Measurements from ENCODE around the gene NOX1. TPM values are rescaled to one million over a fixed set of nuclear protein-coding genes. Genes with fewer than 3 reads are reported as not detected.

Gene NOX1
- polyA plus RNA-seq (2013, experiment 1 of 2): not detected
- not detected for polyA plus RNA-seq (2013, experiment 2 of 2)

DNA sequence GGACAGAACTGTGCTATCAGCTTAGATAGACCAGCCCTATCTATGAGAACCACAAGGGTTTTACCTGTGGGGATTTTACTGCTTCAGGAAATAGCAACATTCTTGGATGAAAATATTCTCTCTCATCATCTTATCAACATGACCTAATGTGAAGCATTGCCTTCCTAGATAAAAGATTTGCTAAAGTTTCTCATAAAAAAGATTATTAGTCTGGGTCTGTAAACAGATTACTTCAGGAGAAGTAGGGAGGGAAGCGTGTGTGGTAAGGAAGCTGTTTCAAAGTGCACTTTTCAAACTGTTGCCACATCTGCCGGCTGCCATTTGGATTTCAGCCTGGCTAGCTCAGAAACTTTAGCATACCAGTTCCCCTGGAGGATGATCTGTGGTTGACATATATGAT is at the start of gene NOX1:
Gene NOX1 (minus strand): TSS at position 35 of the 400 bp plus-strand sequence. CDS start 220 bp downstream, outside the sequence.
- WGBS: 77% methylated on average over 2 of the region's 2 CpGs

DNA sequence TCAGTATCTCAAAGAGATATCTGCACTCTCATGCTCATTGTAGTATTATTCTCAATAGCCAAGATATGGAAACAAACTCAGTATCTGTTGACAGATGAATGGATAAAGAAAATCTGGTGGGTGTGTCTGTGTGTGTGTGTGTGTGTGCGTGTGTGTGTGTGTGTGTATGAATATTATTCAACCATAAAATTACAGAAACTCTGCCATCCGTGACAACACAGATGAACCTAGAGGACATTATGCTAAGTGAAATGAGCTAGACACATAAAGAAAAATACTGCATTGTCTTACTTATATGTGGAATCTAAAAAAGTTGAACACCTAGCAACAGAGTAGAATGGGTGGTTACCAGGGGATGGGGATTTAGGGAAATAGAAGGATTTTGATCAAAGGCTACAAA is 41.4 kb upstream of the NOX1 start:
- no peaks in the 10 kb centered on the region for H3K27me3 ChIP-seq (ENCODE audit: insufficient read depth, low read length)
- 100% methylated on average over 1 of the region's 2 CpGs for WGBS
- no peak overlapping the region for H3K9ac ChIP-seq (ENCODE audit: low read depth, low read length)
- no peak overlapping the region for H3K27ac ChIP-seq (ENCODE audit: low read depth, low read length)
- no peaks in the 10 kb centered on the region for H3K4me1 ChIP-seq (ENCODE audit: insufficient read depth, low read length)
- no peak overlapping the region for H3K4me3 ChIP-seq (ENCODE audit: low read length)
- H3K9me3 ChIP-seq (ENCODE audit: insufficient read depth, low read depth, low read length): no peaks in the 10 kb centered on the region
- H3K36me3 ChIP-seq (ENCODE audit: insufficient read depth, low read length): no peaks in the 10 kb centered on the region

More for the DNA sequence above, at the start of gene NOX1:
- no peaks in the 10 kb centered on the region for H3K36me3 ChIP-seq (ENCODE audit: insufficient read depth, low read length)
- no peak within 1 kb of the TSS for H3K4me3 ChIP-seq (ENCODE audit: low read length)
- no peak within 1 kb of the TSS for H3K9ac ChIP-seq (ENCODE audit: low read depth, low read length)
- no peaks in the 10 kb centered on the region for H3K27me3 ChIP-seq (ENCODE audit: insufficient read depth, low read length)
- no peaks in the 10 kb centered on the region for H3K9me3 ChIP-seq (ENCODE audit: insufficient read depth, low read depth, low read length)
- no peaks in the 10 kb centered on the region for H3K4me1 ChIP-seq (ENCODE audit: insufficient read depth, low read length)
- H3K27ac ChIP-seq (ENCODE audit: low read depth, low read length): no peak within 1 kb of the TSS

DNA sequence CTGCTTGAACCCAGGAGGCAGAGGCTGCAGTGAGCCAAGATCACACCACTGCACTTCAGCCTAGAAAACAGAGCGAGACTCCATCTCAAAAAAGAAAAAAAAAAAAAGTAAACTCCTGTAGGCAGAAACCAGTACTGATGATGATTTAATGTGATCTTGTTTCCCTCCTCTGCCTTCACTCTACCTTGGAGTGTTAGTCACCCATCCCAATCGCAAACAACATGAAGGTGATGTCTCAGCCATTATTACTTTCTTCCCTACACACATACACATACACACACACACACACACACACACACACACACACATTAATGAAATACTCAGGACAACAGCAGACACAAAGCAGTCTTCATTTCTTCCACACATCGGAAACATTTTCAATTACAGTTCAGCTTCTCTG is 39.0 kb upstream of the NOX1 start:
- H3K27me3 ChIP-seq (ENCODE audit: insufficient read depth, low read length): no peaks in the 10 kb centered on the region
- no peaks in the 10 kb centered on the region for H3K36me3 ChIP-seq (ENCODE audit: insufficient read depth, low read length)
- H3K4me3 ChIP-seq (ENCODE audit: low read length): no peak overlapping the region
- 100% methylated on average over 2 of the region's 3 CpGs for WGBS
- no peaks in the 10 kb centered on the region for H3K4me1 ChIP-seq (ENCODE audit: insufficient read depth, low read length)
- H3K9me3 ChIP-seq (ENCODE audit: insufficient read depth, low read depth, low read length): no peaks in the 10 kb centered on the region
- no peak overlapping the region for H3K9ac ChIP-seq (ENCODE audit: low read depth, low read length)
- no peak overlapping the region for H3K27ac ChIP-seq (ENCODE audit: low read depth, low read length)

DNA sequence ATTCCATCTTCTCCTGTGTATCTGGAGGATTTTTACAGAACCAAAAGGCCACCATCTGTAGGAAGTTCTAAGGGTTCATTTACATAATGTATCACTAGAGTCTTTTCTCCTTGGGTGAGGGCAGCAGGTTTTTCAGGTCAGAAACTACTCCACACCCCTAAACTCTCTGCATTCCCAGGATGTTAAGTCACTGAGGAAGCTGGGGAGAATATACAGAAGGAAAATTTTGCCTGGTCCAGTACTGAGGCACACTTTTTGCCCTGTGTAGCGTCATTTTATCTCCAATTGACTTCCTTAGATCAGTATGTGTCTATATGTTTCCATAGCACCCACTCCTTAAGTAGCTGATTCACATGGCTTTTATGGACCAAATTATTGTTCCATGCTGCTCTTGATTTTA is 37.6 kb upstream of the NOX1 start:
- H3K4me3 ChIP-seq (ENCODE audit: low read length): no peak overlapping the region
- no peak overlapping the region for H3K27ac ChIP-seq (ENCODE audit: low read depth, low read length)
- H3K9ac ChIP-seq (ENCODE audit: low read depth, low read length): no peak overlapping the region
- no peaks in the 10 kb centered on the region for H3K9me3 ChIP-seq (ENCODE audit: insufficient read depth, low read depth, low read length)
- H3K4me1 ChIP-seq (ENCODE audit: insufficient read depth, low read length): no peaks in the 10 kb centered on the region
- no peaks in the 10 kb centered on the region for H3K36me3 ChIP-seq (ENCODE audit: insufficient read depth, low read length)
- no peaks in the 10 kb centered on the region for H3K27me3 ChIP-seq (ENCODE audit: insufficient read depth, low read length)
- 100% methylated on average over 1 of the region's 1 CpG for WGBS

DNA sequence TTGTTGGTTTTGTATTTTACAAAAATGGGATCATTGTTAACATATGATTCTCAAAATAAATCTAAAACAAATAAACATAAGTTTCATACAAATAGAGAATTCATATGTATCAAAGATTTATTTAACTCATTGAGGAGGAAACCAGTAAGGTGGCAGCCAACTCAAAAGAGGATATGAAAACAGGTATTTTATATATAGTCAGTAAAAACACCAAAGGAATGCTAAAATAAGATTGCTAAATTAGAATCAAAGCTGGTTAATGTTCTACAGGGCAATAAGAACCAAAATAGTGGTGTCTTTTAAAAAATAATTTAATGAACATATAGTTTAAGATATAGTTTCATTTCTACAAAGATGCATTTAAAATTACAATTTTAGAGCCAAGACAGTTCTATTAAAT is 31.5 kb upstream of the NOX1 start:
- H3K4me3 ChIP-seq (ENCODE audit: low read length): no peak overlapping the region
- no peak overlapping the region for H3K27ac ChIP-seq (ENCODE audit: low read depth, low read length)
- H3K9me3 ChIP-seq (ENCODE audit: insufficient read depth, low read depth, low read length): no peaks in the 10 kb centered on the region
- no peaks in the 10 kb centered on the region for H3K27me3 ChIP-seq (ENCODE audit: insufficient read depth, low read length)
- no peaks in the 10 kb centered on the region for H3K4me1 ChIP-seq (ENCODE audit: insufficient read depth, low read length)
- no peak overlapping the region for H3K9ac ChIP-seq (ENCODE audit: low read depth, low read length)
- H3K36me3 ChIP-seq (ENCODE audit: insufficient read depth, low read length): no peaks in the 10 kb centered on the region

DNA sequence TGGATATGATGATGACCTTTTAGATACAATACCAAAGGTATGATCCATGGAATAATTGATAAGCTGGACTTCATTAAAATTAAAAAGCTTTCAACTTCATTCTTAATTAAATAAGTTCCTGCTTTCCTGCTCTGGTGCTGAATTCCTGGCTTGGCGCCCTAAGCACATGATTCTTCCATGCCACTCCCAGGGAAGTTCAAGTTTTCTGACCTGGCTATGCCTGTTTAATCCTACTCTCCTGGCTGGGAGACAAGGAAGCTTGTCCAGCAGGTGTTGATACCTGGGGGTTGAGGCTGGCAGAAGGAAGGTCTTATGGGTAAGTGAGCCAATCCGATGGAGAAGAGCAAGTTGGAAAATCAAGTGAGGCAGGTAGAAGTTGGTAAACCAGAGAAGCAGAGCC is 30.3 kb upstream of the NOX1 start:
- H3K36me3 ChIP-seq (ENCODE audit: insufficient read depth, low read length): no peaks in the 10 kb centered on the region
- 94% methylated on average over 2 of the region's 2 CpGs for WGBS

DNA sequence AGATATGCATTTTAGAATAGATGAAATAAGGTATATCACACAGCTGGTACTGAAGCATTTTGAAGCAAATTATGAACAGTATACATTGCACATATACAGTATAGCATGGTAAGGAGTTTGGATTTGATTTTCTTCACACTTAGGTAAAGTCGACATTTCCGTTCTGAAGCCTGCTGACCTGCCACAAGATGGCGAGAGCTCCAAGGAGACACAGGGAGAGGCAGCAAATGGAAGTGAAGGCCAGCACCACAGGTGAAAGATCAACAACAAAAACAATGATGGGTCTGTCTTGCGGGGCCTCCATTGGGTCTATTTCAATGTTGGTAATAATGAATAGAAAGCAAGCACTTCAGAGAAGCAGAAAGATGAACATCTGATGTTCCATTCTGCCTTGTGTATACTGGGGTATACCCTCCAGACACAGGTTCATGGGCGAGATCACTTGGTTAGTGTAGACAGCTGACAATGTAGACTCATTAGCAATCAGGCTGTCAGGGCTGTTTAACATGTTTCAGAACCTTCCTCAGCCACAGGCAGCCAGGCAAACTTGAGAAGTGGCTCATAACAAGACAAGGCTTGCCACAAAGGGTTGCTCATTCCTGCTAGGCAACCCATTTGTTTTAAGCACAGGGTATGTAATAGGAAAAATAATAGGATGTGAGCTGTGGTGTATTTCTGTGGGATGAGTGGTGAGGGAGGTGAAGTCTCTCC is 21.4 kb upstream of the NOX1 start:
- Histone ChIP-seq H3K4me1 (ENCODE audit: insufficient read depth, low read length) (0 out of 2 replicates have a peak, but pooled peaks cover 4% of the 10 kb centered on the region), H3K27ac (ENCODE audit: low read depth, low read length) (no peak overlapping the region), H3K9ac (ENCODE audit: low read depth, low read length) (no peak overlapping the region), H3K36me3 (ENCODE audit: insufficient read depth, low read length) (no peaks in the 10 kb centered on the region), H3K9me3 (ENCODE audit: insufficient read depth, low read depth, low read length) (no peaks in the 10 kb centered on the region), H3K4me3 (ENCODE audit: low read length) (no peak overlapping the region), H3K27me3 (ENCODE audit: insufficient read depth, low read length) (no peaks in the 10 kb centered on the region)
- 27% methylated on average over 5 of the region's 5 CpGs for WGBS

More for the DNA sequence above, 30.3 kb upstream of the NOX1 start:
- Histone ChIP-seq H3K4me1 (ENCODE audit: insufficient read depth, low read length) (no peaks in the 10 kb centered on the region), H3K9ac (ENCODE audit: low read depth, low read length) (no peak overlapping the region), H3K27ac (ENCODE audit: low read depth, low read length) (no peak overlapping the region), H3K4me3 (ENCODE audit: low read length) (no peak overlapping the region), H3K27me3 (ENCODE audit: insufficient read depth, low read length) (no peaks in the 10 kb centered on the region), H3K9me3 (ENCODE audit: insufficient read depth, low read depth, low read length) (no peaks in the 10 kb centered on the region)

DNA sequence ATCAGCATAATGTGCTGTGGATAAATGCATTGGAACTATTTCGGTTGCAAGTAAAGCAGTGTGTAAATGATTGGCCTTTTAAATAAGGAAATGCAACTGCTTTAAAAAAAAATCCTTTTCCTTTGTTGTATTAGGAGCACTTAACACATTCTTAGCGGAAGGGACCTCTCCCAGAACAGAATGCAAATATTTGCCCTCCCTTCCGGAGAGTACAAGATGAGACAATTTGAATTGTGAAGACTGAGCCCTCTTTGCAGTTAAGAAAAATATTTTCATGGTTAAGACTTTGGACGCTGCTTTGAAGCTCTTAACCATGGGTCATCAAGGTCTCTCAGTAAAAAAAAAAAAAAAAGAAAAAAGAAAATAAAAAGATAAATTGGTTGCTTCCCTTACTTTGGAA is 9.5 kb upstream of the NOX1 start:
- Histone ChIP-seq H3K9me3 (ENCODE audit: insufficient read depth, low read depth, low read length) (no peaks in the 10 kb centered on the region), H3K9ac (ENCODE audit: low read depth, low read length) (no peak overlapping the region), H3K27me3 (ENCODE audit: insufficient read depth, low read length) (no peaks in the 10 kb centered on the region), H3K36me3 (ENCODE audit: insufficient read depth, low read length) (no peaks in the 10 kb centered on the region), H3K27ac (ENCODE audit: low read depth, low read length) (no peak overlapping the region), H3K4me1 (ENCODE audit: insufficient read depth, low read length) (no peaks in the 10 kb centered on the region), H3K4me3 (ENCODE audit: low read length) (no peak overlapping the region)
- WGBS: 34% methylated on average over 2 of the region's 4 CpGs

DNA sequence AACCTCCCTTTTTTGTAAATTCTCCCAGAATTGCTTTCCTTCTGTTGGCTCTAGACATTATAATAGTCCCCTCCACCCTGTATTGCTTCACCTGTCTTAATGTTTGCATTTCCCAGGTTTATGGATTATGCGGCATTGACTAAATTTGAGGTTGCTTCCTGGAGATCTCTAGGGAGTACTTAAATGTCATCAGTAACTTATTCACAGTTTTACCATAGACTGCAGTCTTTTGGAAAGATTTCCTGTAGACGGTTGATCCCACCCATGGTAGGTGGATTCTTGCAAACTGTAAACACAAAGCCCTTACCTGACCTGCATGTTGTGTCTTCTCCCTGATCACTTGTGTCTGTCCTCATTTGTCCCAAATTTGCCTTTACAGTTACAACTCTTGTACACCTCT is 6.2 kb upstream of the NOX1 start:
- no peak overlapping the region for H3K9ac ChIP-seq (ENCODE audit: low read depth, low read length)
- H3K4me3 ChIP-seq (ENCODE audit: low read length): no peak overlapping the region
- H3K4me1 ChIP-seq (ENCODE audit: insufficient read depth, low read length): no peaks in the 10 kb centered on the region
- no peaks in the 10 kb centered on the region for H3K9me3 ChIP-seq (ENCODE audit: insufficient read depth, low read depth, low read length)
- no peak overlapping the region for H3K27ac ChIP-seq (ENCODE audit: low read depth, low read length)
- H3K36me3 ChIP-seq (ENCODE audit: insufficient read depth, low read length): no peaks in the 10 kb centered on the region
- no peaks in the 10 kb centered on the region for H3K27me3 ChIP-seq (ENCODE audit: insufficient read depth, low read length)
- 89% methylated on average over 1 of the region's 2 CpGs for WGBS

DNA sequence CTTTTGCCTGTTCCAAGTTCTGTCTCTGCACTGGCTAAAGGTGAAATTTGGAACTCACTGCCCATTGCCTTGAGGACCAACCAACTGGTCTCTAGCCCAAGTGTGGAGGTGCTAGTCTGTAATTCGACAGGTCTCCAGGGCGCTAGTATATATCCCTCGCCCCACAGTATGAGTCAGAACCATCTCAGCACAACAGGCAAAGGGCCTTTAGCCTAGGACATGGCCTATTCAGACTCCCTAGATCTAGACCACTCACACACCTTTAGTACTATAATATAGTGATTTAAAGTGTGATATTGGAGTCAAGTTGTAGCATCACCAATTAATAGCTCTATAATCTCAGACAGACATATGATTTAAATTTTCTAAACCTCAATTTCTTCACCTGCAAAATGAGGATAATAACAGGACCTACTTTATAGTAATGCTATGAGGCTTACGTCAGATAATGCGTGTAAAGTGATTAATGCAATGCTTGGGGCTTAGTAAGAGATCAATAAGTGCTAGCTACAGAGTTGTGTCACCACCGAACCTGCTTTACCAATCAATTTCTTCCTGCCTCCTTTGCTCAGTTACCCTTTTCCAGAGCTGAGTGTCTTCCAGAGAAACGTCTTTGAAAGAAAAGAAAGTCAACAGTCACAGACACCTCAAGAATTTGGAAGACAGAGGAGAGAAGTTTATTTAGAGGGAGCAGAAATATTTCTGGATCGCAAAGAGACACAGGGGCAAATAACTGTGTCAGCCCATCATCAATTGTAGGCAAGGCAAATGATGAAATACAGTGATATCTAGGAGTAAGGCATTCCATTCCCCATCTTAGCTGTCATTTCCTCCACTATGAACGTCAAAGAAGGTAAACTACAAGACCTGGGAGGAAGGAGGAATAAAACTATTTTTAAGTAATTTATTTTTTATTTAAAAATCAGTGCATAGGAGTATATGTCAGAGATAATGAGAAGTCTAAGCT is 2.3 kb downstream of the NOX1 start:
- 89% methylated on average over 8 of the region's 9 CpGs for WGBS
- Histone ChIP-seq H3K4me1 (ENCODE audit: insufficient read depth, low read length) (no peaks in the 10 kb centered on the region), H3K36me3 (ENCODE audit: insufficient read depth, low read length) (no peaks in the 10 kb centered on the region), H3K27ac (ENCODE audit: low read depth, low read length) (no peak overlapping the region), H3K9ac (ENCODE audit: low read depth, low read length) (no peak overlapping the region), H3K9me3 (ENCODE audit: insufficient read depth, low read depth, low read length) (no peaks in the 10 kb centered on the region), H3K27me3 (ENCODE audit: insufficient read depth, low read length) (no peaks in the 10 kb centered on the region), H3K4me3 (ENCODE audit: low read length) (no peak overlapping the region)

DNA sequence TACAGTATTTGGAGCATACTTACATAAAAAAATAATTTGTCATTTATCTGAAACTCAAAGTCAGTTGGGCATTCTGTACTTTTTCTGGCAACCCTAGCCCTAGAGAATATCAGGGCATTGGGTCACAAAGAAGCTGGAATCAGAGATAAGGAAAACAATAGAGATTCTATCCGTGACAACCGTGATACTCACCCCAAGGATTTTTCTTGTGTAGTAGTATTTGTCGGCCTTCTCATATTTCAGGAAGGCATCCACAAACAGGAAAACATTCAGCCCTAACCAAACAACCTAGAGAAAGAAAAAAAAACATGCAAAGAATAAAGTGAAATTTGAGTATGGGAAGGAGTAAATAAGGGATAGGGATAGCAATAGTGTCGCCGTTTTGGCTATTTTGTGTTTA is 3.6 kb downstream of the NOX1 start:
- Histone ChIP-seq H3K36me3 (ENCODE audit: insufficient read depth, low read length) (no peaks in the 10 kb centered on the region), H3K27ac (ENCODE audit: low read depth, low read length) (no peak overlapping the region), H3K9me3 (ENCODE audit: insufficient read depth, low read depth, low read length) (no peaks in the 10 kb centered on the region), H3K4me3 (ENCODE audit: low read length) (no peak overlapping the region), H3K27me3 (ENCODE audit: insufficient read depth, low read length) (no peaks in the 10 kb centered on the region), H3K4me1 (ENCODE audit: insufficient read depth, low read length) (no peaks in the 10 kb centered on the region), H3K9ac (ENCODE audit: low read depth, low read length) (no peak overlapping the region)
- 89% methylated on average over 2 of the region's 5 CpGs for WGBS

All from HUES64 (cell line).